HEK293 (cell line): ENCODE data around the gene STAT3.
"Not testable (repeated sequence)": the region's sequence is repeated elsewhere in the genome, so short reads cannot be mapped to it uniquely, and the experiment has no call there.

Experiments used
- CTCF ChIA-PET: fragments of 350-600 bp; formaldehyde crosslinking; extraction: SDS; loops from one replicate; lab custom pipeline; 2021; ENCODE audit warnings: antibody characterized with exemption; lab: Yijun Ruan, JAX
- POLR2A ChIA-PET: fragments of 300-600 bp; formaldehyde crosslinking; extraction: SDS; loops from one replicate; lab custom pipeline; 2020; ENCODE audit warnings: antibody characterized with exemption, inconsistent platforms; lab: Yijun Ruan, JAX
- H3K27ac ChIP-seq: fragments of 200-500 bp; sonication (Bioruptor generic); 2 replicates; pipeline ENCODE4 v1.5.1; 2014; ENCODE audit warnings: low read depth, low read length, control low read depth, inconsistent platforms; ENCODE audit errors: extremely low read depth
- H3K36me3 ChIP-seq, 2 experiments: fragments of 200-500 bp in 1 of 2; sonication (Bioruptor generic) in 1 of 2; 1 replicate in 1 of 2; 2 replicates in 1 of 2; pipeline ENCODE4 v1.5.1; 2014 to 2017; ENCODE audit warnings: inconsistent platforms in 2 of 2, low read length in 2 of 2; ENCODE audit not compliant: control insufficient read depth in 2 of 2, insufficient read depth in 1 of 2
- H3K4me1 ChIP-seq: fragments of 200-500 bp; sonication (Bioruptor generic); 2 replicates; pipeline ENCODE4 v1.5.1; 2014; ENCODE audit warnings: mild to moderate bottlenecking, low read length, inconsistent platforms; ENCODE audit not compliant: control insufficient read depth, insufficient read depth
- H3K4me3 ChIP-seq: 2 replicates; pipeline ENCODE4 v1.5.1; 2011; ENCODE audit warnings: low read depth, mild to moderate bottlenecking, control low read depth, low read length, moderate library complexity
- H3K9me3 ChIP-seq: fragments of 200-500 bp; sonication (Bioruptor generic); 2 replicates; pipeline ENCODE4 v1.5.1; 2014; ENCODE audit warnings: low read depth, low read length, inconsistent platforms; ENCODE audit not compliant: control insufficient read depth, insufficient read depth
- GLIS1 ChIP-seq: fragments of 450-650 bp; formaldehyde crosslinking; IDR thresholded peaks from 2 replicates; pipeline ENCODE4 v1.5.1; 2016; ENCODE audit warnings: missing biosample characterization, missing genetic modification characterization
- MZF1 ChIP-seq: fragments of 450-650 bp; formaldehyde crosslinking; IDR thresholded peaks from 2 replicates; pipeline ENCODE4 v1.5.1; 2017; ENCODE audit warnings: missing biosample characterization, missing genetic modification characterization, borderline replicate concordance
- OSR2 ChIP-seq: fragments of 450-650 bp; formaldehyde crosslinking; IDR thresholded peaks from 2 replicates; pipeline ENCODE4 v1.5.1; 2016; ENCODE audit warnings: missing biosample characterization, missing genetic modification characterization
- PRDM1 ChIP-seq: fragments of 450-650 bp; formaldehyde crosslinking; IDR thresholded peaks from 2 replicates; pipeline ENCODE4; 2016; ENCODE audit warnings: missing biosample characterization, missing genetic modification characterization
- REPIN1 ChIP-seq: fragments of 450-650 bp; formaldehyde crosslinking; IDR thresholded peaks from 2 replicates; pipeline ENCODE4 v1.5.1; 2017; ENCODE audit warnings: missing biosample characterization, missing genetic modification characterization, low read depth
- SCRT2 ChIP-seq: fragments of 450-650 bp; formaldehyde crosslinking; IDR thresholded peaks from 2 replicates; pipeline ENCODE4 v1.5.1; 2016; ENCODE audit warnings: missing biosample characterization, missing genetic modification characterization
- SP3 ChIP-seq: fragments of 450-650 bp; formaldehyde crosslinking; IDR thresholded peaks from 2 replicates; pipeline ENCODE4 v1.5.1; 2016; ENCODE audit warnings: missing biosample characterization, missing genetic modification characterization
- WT1 ChIP-seq: fragments of 450-650 bp; formaldehyde crosslinking; IDR thresholded peaks from 2 replicates; pipeline ENCODE4 v1.5.1; 2016; ENCODE audit warnings: missing biosample characterization, missing genetic modification characterization
- ZNF223 ChIP-seq: fragments of 450-650 bp; formaldehyde crosslinking; IDR thresholded peaks from 2 replicates; pipeline ENCODE4 v1.5.1; 2016; ENCODE audit warnings: missing biosample characterization, missing genetic modification characterization
- ZNF239 ChIP-seq: fragments of 450-650 bp; formaldehyde crosslinking; IDR thresholded peaks from 2 replicates; pipeline ENCODE4 v1.5.1; 2016; ENCODE audit warnings: missing biosample characterization, missing genetic modification characterization
- ZNF266 ChIP-seq: fragments of 450-650 bp; formaldehyde crosslinking; IDR thresholded peaks from 2 replicates; pipeline ENCODE4 v1.5.1; 2016; ENCODE audit warnings: missing biosample characterization, missing genetic modification characterization, low read depth
- ZNF473 ChIP-seq: fragments of 450-650 bp; formaldehyde crosslinking; IDR thresholded peaks from 2 replicates; pipeline ENCODE4 v1.5.1; 2017; ENCODE audit warnings: missing biosample characterization, missing genetic modification characterization
- ZNF624 ChIP-seq: fragments of 450-650 bp; formaldehyde crosslinking; IDR thresholded peaks from 2 replicates; pipeline ENCODE4 v1.5.1; 2017; ENCODE audit warnings: missing biosample characterization, missing genetic modification characterization
- ZNF768 ChIP-seq: fragments of 450-650 bp; formaldehyde crosslinking; IDR thresholded peaks from 2 replicates; pipeline ENCODE4 v1.5.1; 2018; ENCODE audit warnings: missing biosample characterization, mild to moderate bottlenecking, missing genetic modification characterization
- TF ChIP-seq, protein P1 (sequence below): fragments of 450-650 bp; formaldehyde crosslinking; IDR thresholded peaks from 2 replicates; pipeline ENCODE4 v1.5.1; 2016; ENCODE audit warnings: missing biosample characterization, missing genetic modification characterization
- TF ChIP-seq, protein P2 (sequence below): fragments of 450-650 bp; formaldehyde crosslinking; IDR thresholded peaks from 2 replicates; pipeline ENCODE4 v1.5.1; 2017; ENCODE audit warnings: missing biosample characterization, missing genetic modification characterization
- TF ChIP-seq, protein P3 (sequence below): fragments of 450-650 bp; formaldehyde crosslinking; IDR thresholded peaks from 2 replicates; pipeline ENCODE4 v1.5.1; 2016; ENCODE audit warnings: missing biosample characterization, missing genetic modification characterization

Gene STAT3

DNA sequence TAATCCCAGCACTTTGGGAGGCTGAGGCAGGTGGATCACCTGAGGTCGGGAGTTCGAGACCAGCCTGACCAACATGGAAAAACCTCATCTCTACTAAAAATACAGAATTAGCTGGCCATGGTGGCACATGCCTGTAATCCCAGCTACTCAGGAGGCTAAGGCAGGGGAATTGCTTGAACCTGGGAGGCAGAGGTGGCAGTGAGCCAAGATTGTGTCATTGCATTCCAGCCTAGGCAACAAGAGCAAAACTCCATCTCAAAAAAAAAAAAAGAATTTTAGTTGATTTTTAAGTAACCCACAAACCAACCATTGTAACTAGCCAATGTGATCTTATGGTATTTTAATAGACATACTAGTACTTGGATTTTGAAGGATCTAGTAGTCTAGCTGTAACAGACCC, 27.9 kb downstream of the STAT3 start:
- ChIA-PET POLR2A (interaction anchor here (0.6 kb wide), 1 partner anchor 46 kb away, joined by 3 read pairs; no protein-coding TSS in a partner anchor), CTCF (interaction anchor here (0.6 to 0.7 kb wide), 3 partner anchors 32 to 137 kb away, joined by 3 read pairs; no protein-coding TSS in a partner anchor)
- H3K36me3 ChIP-seq, result not testable (repeated sequence)
- TF ChIP-seq GLIS1 (peak; percentile 74), OSR2 (tag by site-specific recombination) (peak; percentile 73)
- TF ChIP-seq, all 188 proteins: peak for 2; not testable (repeated sequence) for 186
- H3K4me3 ChIP-seq, H3K27ac ChIP-seq, H3K9me3 ChIP-seq: not testable (repeated sequence)
- peaks cover 13% of the 10 kb centered on the region; the same call in 1 of the 2 replicates for H3K4me1 ChIP-seq

DNA sequence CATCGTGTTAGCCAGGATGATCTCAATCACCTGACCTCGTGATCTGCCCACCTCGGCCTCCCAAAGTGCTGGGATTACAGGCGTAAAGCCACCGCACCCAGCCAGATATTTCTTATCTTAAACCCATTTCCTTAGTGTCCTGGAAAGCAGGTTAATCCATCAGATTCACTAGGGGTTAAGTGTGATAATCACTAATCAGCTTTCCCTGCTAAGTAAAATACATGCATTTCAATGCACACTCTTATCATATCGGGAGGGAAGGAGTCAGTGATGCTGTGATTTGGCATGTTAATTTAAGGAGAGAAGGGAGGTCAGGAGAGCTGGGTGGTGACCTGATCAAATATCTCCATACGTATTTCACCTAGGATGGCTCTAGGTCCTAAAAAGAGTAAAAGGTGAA, 29.1 kb downstream of the STAT3 start:
- POLR2A ChIA-PET, result interaction anchor here (1.3 kb wide), 1 partner anchor 64 kb away, joined by 7 read pairs; the partner anchor contains the start of gene CAVIN1
- peaks cover 13% of the 10 kb centered on the region; the same call in 1 of the 2 replicates for H3K4me1 ChIP-seq
- no peak for TF ChIP-seq ZNF239
- no peak for TF ChIP-seq REPIN1 (tag by site-specific recombination)
- no peak for TF ChIP-seq ZNF223
- TF ChIP-seq WT1 (tag by site-specific recombination), result peak; percentile 45; the same call in 1 of the 2 replicates
- TF ChIP-seq ZNF768 (tag by site-specific recombination), result no peak
- TF ChIP-seq ZNF624 (tag by site-specific recombination), result no peak
- TF ChIP-seq, all 188 proteins: peak for 1
- H3K36me3 ChIP-seq, result no peaks in the 10 kb centered on the region; a peak in 1 of 3 replicates
- no peaks in the 10 kb centered on the region for H3K9me3 ChIP-seq
- CTCF ChIA-PET, result interaction anchor here (0.6 to 1.5 kb wide), 3 partner anchors 19 to 275 kb away, joined by 3 to 5 read pairs (median 3); no protein-coding TSS in a partner anchor
- H3K4me3 ChIP-seq, result no peak overlapping the region
- no peak overlapping the region for H3K27ac ChIP-seq

DNA sequence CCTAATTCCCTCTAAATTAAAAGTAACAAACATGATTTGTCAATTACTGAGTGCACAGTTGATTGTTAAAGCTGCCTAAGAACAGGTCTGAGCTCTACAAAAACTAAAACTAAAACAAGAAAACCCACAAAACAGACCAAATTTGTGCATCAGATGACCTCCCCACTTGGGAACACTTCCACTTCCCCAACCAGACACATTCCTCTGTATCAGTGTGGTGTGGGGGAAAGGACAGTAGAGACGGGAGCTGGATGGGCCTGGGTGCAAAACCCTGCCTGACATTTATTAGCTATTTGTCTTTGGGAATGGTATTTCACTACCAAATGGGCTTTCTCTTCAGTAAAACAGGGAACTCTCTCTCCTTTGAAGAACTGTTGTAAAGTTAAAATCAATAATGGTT, 29.8 kb downstream of the STAT3 start:
- H3K4me3 ChIP-seq, result no peak overlapping the region
- H3K4me1 ChIP-seq, result peaks cover 13% of the 10 kb centered on the region; the same call in 1 of the 2 replicates
- H3K27ac ChIP-seq, result no peak overlapping the region
- no peaks in the 10 kb centered on the region; a peak in 1 of 3 replicates for H3K36me3 ChIP-seq
- ChIA-PET CTCF (interaction anchor here (0.6 to 1.5 kb wide), 6 partner anchors 9 to 162 kb away, joined by 3 to 5 read pairs (median 3); no protein-coding TSS in a partner anchor), POLR2A (interaction anchor here (0.7 to 1.3 kb wide), 3 partner anchors 43 to 160 kb away, joined by 3 to 7 read pairs (median 4); partner anchors contain the start of gene CAVIN1)
- H3K9me3 ChIP-seq, result no peaks in the 10 kb centered on the region
- no peak for TF ChIP-seq MZF1 (tag by site-specific recombination)
- peak; percentile 76; the same call in 1 of the 2 replicates for TF ChIP-seq PRDM1 (tag by site-specific recombination)
- TF ChIP-seq ZNF266, result no peak
- TF ChIP-seq, protein P1, sequence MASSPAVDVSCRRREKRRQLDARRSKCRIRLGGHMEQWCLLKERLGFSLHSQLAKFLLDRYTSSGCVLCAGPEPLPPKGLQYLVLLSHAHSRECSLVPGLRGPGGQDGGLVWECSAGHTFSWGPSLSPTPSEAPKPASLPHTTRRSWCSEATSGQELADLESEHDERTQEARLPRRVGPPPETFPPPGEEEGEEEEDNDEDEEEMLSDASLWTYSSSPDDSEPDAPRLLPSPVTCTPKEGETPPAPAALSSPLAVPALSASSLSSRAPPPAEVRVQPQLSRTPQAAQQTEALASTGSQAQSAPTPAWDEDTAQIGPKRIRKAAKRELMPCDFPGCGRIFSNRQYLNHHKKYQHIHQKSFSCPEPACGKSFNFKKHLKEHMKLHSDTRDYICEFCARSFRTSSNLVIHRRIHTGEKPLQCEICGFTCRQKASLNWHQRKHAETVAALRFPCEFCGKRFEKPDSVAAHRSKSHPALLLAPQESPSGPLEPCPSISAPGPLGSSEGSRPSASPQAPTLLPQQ (tag by site-specific recombination), result no peak
- TF ChIP-seq, all 188 proteins: peak for 1

DNA sequence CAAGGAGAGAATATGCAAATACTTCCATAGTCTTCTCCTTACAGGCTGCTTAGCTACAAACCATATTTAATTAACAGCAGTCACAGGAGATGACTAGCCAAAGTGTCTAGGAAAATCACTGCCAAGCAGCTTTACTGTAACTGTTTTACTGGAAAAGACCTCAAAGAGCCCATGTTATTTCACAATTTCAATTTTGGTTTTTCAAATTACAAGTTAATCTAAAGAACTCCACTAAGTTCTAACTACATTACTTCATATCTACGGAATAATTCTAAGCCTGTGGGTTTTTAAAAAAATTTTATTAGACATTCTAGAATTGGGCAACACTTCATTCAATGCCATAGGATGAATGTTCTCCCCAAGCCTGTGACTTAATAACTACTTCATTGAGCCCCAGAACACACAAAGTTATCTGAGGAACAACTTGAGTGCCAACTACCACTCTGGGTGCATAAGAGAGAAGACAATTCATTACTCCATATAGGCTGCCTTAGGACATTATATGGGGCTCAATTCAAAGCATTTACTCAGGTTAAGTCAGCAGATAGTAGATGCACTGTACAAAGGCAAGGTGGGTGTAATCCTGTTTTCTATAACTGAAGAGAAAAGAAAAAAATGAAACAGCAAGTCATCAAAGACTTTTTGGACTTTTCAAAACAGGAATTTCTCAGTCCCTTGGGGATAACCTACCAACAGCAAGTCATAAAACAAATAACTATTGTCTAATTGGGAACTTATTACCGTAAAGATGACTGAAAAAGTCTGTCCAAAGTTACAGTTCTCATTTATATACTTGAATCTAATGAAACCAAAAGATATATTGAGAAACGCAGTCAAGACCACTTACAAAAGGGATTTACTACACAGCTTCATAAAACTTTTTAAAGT, 33.0 kb downstream of the STAT3 start:
- Histone ChIP-seq H3K36me3 (no peaks in the 10 kb centered on the region; a peak in 1 of 3 replicates), H3K27ac (no peak overlapping the region), H3K9me3 (no peaks in the 10 kb centered on the region), H3K4me3 (no peak overlapping the region), H3K4me1 (no peaks in the 10 kb centered on the region)
- POLR2A ChIA-PET, result no interaction called here
- CTCF ChIA-PET, result interaction anchor here (1.2 to 1.7 kb wide), 2 partner anchors 48 to 172 kb away, joined by 3 to 4 read pairs; no protein-coding TSS in a partner anchor
- TF ChIP-seq SCRT2, result no peak
- TF ChIP-seq, protein P2, sequence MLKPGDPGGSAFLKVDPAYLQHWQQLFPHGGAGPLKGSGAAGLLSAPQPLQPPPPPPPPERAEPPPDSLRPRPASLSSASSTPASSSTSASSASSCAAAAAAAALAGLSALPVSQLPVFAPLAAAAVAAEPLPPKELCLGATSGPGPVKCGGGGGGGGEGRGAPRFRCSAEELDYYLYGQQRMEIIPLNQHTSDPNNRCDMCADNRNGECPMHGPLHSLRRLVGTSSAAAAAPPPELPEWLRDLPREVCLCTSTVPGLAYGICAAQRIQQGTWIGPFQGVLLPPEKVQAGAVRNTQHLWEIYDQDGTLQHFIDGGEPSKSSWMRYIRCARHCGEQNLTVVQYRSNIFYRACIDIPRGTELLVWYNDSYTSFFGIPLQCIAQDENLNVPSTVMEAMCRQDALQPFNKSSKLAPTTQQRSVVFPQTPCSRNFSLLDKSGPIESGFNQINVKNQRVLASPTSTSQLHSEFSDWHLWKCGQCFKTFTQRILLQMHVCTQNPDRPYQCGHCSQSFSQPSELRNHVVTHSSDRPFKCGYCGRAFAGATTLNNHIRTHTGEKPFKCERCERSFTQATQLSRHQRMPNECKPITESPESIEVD (tag by site-specific recombination), result peak; percentile 86
- TF ChIP-seq, protein P3, sequence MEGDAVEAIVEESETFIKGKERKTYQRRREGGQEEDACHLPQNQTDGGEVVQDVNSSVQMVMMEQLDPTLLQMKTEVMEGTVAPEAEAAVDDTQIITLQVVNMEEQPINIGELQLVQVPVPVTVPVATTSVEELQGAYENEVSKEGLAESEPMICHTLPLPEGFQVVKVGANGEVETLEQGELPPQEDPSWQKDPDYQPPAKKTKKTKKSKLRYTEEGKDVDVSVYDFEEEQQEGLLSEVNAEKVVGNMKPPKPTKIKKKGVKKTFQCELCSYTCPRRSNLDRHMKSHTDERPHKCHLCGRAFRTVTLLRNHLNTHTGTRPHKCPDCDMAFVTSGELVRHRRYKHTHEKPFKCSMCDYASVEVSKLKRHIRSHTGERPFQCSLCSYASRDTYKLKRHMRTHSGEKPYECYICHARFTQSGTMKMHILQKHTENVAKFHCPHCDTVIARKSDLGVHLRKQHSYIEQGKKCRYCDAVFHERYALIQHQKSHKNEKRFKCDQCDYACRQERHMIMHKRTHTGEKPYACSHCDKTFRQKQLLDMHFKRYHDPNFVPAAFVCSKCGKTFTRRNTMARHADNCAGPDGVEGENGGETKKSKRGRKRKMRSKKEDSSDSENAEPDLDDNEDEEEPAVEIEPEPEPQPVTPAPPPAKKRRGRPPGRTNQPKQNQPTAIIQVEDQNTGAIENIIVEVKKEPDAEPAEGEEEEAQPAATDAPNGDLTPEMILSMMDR, result no peak
- TF ChIP-seq ZNF473, result no peak
- TF ChIP-seq SP3, result no peak
